Iris pigment epithelial cell (primary cell): ENCODE data around the gene HERC2.

Experiments used
- DNase-seq: peaks from one replicate; pipeline ENCODE4 v3.0.0-alpha.2; 2011; ENCODE audit warnings: low read depth

Gene HERC2

DNA sequence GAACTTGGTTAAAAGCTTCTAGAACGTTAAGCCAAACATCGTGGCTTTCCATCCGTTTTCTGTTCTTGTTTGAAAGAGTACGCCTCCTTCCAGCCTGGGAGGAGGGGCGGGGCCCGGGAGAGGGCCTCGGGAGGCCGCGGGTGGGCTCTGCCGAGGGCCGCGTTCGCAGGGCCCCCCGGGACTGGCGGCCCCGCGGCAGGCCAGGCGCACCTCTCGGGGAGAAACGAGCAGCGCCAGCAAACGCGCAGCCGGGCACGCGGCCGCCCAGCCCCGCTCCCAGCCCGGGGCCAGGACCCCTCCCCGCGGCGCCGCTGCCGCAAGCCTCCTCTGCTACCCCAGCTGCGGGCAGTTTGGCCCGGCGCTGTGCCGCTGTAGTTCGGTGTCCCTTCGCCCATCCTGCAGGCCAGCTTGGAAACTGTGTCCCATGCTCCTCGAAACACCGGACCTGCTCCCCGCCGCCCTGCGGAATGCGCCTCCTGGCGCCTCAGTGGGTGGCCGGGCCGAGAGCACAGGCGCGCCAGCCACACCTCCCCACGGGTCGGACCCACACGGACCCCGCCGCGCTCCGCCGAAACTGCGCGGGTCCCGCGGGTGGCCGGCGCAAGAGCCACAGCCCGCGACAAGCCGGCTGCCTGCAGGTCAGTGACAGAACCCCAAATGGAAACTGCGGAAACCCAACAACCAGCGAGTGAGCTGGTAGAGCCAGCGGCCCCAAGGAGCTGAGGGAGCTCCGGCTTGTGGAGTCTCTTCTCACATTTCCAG, 225.1 kb downstream of the HERC2 start:
- no peak for DNase-seq

DNA sequence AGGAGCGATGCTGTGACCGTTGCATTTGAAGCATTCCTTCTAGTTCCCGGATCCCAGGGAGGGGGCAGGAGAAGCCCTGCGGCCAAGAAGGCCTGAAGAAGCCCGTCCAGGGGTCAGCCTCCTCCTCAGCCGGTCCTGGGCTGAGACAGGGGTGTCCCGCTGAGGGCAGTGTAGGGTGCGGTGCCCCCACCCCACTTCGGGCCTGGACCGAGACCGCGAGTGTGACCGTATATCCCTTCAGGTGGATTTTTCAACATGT, 225.6 kb downstream of the HERC2 start:
- DNase-seq = no peak

DNA sequence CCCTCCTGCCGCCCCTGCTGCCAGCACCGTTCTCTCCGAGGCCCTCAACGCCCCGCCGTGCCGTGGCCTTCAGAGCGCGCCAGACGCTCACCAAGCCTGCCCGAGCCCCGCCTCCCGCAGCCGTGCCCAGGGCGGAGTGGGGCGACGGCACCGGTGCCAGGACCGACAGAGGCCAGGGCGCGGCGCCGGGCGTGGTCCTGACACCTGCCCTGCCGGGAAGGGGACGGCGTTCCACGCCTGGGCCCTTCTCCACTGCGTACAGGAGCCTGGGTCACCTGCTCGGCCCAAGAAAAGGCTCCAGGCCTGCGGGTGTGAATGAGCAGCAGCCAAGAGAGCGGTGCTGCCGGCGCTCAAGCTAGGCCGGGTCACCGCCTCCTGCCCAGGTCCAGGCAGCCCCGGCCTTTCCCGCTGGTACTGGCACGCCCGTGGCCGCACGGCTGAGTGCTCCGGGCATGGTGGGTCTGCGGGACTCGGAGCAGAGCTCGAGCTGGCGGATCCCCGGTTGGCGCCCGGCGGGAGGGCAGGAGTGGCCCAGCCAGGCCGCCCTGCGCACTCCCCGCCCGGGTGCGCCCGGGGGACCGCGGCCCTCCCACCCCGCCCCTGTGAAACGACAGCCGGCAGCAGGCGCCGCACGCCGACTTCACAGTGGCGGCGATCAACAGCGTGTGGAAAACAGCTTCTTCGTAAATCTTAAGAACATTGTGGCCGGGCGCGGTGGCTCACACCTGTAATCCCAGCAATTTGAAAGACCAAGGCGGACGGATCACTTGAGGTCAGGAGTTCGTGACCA, 227.1 kb downstream of the HERC2 start:
- DNase-seq = no peak

DNA sequence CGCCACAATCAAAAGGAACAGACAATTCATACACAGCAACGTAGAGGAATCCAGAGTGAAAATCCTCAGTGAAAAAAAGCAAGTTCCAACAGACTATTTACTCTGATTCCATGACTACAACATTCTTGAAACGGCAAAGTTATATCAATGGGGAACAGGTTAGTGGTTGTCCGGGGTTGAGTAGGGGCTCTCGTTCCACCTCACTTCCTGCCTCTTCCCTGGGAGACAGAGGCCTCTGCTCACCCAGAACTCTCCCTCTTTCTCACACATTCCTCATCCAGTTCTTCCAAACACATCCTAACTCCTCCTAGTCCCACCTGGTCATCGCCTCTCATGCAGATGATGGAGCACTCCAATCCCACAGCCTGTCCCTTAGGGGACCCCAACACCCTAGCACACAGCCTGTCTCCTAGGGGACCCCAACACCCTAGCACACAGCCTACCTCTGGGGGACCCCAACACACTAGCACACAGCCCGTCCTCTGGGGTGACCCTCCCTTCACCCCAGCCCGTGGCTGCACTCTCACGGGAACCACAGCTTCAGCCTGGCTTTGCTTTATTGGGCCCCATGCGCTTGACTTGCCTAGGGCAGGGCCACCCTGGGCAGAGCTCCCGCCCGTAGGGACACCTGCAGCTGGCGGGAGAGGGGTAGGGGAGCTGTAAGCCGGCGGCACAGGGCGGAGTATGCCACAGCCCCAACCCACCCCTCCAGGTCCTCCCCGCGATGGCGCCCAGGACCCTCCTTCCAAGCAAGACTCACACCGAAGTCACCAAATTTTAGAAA, 228.0 kb downstream of the HERC2 start:
- DNase-seq = no peak

DNA sequence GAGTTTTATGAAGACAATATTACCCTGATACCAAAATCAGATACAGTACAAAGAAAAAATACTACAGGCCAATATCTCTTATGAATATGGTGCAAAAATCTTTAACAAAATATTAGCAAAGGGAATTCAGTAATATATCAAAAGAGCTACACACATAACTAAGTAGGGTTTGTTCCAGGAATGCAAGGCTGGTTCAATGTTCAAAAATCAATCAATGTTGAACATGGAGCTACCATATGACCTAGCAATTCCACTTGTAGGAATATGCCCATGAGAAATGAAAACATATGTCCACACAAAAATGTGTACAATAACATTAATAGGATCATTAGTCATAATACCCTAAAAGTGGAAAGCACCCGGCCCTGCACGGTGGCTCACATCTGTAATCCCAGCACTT, 230.7 kb downstream of the HERC2 start:
- no peak for DNase-seq

DNA sequence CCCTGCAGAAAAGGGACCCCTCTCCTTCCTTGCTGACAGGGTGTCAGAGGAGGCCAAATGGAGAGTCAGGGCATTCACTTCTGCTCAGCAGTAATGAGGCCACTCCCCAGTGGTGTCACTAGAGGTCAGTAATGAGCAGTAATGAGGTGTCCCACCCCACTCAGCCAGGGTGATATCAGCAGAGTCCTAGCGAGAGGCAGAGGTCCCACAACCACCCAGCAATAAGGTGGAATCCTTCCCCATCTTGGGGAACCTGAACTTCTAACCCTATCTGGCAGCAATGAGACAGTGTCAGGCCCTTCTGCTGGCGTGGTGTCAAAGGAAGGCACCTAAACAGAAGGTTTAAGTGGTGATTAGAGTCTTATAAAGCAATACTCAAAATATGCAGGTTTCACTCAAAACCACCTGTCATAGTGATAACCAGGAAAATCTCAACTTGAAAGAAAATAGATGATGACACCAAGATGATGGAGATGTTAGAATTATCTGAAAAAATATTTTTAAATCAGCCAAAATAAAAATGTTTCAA, 235.7 kb downstream of the HERC2 start:
- DNase-seq = peak; percentile 53

DNA sequence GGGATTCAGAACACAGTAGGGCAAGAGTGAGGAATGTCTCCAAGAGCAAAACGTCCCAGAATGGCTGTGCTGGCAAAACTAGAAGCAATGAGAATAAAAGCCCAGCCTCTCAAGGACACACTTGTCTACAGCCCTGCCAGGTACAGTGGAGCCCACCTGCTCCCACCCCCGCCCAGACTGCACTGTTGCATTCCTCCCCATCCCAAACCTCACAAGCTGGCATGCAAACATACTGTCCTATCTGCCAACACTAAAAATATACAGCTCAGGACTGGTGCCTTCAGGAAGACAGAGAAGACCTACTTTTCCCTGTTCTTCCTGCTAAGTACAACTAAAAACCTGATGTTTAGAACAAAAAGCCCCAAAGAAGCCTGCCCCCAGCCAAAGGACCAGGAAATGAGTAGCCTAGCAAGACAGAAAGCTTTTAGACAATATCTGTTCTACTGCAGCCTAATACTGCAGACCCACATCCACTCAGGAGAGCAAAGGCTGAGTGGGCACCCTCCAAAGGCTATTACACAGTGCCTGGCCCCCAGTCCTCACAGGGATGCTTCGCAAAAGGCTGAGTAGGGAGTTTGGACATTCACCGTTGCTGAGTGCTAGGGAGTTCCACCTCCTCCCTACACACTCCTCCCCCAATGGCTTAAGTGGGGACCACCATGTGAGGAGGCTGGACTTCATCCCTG, 236.3 kb downstream of the HERC2 start:
- DNase-seq = no peak

DNA sequence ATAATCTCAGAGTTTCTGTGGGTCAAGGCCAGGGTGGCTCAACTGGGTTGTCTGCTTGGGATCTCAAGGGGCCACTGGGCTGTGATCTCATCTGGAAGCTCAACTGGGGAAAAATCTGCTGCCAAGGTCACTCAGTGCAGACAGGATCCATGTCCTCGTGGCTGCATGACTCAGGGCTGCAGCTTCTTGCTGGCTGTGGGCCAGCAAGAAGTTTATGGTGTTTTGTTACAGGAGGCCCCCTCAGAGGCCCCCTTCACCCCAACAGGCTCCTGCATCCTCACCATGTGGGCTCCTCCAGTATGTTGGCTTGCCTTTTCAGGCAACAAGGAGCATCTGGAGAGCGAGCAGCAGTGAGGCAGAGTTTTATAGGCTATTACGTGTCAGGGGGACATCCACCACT, 237.4 kb downstream of the HERC2 start:
- peak; percentile 40 for DNase-seq

DNA sequence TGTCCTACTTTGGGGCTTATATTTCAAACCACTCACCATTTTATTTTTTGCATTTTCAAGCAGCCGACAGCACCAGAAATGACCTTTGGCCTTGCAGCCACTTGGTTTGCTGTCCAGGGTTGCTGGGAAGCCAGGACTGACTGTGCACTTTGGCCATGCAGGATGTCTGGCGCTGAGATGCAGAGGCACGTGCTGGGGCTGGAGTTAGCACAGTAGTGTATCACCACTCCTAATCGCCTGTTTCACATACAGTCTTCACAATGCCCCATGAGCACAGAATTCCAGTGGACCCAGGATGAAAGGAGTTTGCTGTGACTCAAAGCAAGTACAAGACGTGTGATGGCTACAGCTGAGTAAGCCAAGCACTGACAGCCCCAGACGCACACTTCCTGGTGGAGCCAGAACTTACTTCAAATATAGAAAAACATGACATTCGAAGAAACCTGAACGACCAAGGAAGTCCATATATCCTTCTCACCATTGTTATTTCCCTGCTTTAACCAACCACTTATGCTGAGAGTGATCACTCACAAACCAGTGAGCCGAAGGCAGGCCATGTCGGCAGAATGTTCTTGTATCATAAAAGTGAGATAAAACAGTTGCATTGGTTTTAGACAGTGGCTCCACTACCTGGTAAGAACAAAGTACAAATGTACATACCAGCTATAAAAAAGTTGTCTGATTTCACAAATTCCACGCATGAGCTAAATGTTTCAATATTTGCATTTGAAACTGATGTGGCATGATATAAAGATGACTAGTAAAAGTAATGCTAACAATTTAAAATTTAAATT, 238.9 kb downstream of the HERC2 start:
- no peak for DNase-seq

DNA sequence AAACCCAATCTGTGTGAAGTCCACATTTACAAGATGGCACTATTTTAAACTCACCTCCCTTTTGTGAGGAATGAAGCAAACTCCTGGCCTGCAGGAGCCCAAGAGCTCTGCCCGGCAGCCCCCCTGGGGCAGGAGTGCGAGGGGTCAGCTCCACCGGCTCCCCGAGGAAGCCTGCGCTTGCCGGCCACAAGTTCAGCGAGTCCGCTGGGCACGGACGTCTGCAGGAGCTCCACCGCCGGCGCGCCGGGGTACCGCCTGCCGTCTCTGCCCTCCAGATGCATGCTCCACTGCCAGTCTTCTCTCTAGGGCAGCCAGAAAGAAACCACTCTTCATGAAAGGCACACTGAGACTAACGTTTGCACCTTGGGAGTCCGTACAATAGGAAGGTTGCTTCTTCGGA, 240.4 kb downstream of the HERC2 start:
- no peak for DNase-seq

DNA sequence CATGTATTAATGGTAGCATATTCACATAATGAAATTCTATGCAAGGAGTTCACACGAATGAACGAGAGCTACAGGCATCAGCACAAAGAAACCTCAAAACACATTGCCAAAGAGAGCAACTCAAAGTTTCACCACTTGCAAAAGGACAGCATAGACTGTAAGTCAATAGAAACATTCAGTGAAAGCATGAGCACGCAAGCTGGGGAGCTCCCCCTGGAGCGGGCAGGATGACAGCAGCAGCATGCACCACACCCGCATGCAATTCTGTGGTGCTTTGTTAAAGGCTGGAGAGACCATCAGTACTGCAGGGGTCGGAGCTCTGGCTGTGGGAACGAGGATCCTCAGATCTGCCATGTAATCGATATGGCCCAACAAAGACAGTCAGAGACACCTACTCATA, 241.6 kb downstream of the HERC2 start:
- DNase-seq = no peak

DNA sequence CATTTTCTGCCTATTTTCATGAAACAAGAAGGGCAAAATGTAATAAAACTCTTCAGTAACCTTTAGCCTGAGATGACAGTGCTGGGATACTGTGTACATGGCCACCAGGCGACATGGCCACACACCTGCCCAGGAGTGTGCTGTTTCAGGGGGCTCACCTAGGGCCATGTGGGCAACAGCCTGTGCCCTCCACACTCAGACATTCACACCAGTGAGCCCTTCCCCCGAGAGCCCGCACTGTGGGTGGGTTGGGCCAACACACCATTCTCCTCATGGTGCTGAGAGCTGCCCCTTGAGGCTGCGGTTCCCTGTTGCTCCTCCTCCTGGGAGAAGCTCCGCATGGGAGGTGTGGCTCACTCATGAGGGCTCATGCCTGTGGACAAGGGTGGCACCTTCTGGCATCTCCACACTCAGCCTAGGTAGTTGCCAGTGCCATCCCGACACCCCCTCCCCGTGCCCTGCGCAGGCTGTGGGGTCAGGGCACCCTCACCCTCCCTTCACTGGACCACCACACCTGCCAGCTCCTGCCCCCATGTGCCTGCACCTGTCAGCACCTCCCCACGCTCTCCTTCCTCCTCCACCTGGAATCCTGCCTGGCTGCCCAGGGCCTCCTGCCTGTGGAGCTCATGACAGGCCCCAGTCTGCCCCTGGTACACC, 242.5 kb downstream of the HERC2 start:
- no peak for DNase-seq

DNA sequence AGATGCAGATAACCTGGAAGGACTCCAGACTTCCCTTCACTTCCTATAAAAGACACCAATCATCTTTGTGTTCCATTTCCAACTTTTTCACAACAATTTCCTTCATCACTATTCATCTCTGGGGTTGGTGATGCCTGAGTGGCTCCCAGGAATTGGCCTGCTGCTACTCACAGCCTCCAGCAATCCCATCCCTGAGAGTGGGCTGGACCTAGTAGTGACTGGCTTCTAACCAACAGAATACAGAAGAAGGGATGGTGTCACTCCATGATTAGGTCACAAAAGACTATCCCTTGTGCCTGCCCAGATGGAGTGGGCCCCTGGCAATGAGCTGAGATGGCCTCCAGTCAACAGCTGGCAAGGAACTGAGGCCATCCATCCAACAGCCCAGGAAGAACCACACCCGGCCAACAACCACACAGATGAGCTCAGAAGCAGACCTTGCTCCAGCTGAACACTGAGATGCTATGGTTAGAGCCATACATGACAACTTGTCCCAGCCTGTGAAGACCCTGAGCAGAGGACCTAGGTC, 243.7 kb downstream of the HERC2 start:
- DNase-seq = no peak

DNA sequence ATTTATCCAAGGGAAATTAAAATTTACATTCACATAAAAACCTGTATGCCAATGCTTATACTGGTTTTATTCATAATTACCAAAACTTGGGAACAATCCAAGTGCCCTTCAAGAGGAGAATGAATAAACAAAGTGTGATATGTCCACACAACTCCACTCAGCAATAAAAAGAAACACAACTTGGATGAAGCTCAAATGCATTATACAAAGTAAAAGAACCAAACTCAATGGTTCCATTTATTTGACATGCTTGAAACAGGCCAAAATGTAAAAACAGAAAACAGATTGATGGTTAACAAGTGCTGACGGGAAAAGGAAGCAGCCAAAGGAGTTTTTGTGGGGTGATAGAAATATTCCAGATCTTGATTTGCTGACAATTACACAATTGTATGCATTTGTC, 246.4 kb downstream of the HERC2 start:
- DNase-seq = no peak

DNA sequence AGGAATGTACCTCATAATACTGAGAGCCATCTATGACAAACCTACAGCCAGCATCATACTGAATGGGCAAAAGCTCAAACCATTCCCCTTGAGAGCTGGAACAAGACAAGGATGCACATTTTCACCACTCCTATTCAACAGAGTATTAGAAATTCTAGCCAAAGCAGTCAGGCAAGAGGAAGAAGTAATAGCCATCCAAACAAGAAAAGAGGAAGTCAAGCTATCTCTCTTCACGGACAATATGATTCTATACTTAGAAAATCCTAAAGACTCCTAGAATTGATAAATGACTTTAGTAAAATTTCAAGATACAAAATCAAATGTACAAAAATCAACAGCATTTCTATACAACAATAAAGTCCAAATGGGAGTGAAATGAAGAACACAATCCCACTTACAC, 253.0 kb downstream of the HERC2 start:
- DNase-seq = no peak

DNA sequence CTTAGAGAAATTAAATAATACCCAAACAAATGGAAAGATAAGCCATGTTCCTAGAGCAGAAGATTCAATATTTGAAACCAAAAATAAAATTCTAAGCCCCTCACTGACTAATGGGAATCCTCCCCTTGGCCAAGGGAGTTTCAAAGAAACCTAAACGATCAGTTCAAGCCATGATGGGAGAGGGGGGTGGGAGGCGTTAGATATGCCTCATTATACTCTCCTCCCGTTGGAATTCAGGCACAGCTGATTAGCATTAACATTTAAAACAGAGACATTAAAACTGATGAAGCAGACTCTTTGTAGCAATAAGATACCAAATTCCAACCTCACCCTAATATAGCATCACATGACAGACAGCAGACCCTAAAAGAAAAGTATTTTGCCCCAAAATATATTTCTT, 255.7 kb downstream of the HERC2 start:
- DNase-seq = no peak
